GM18511 (cell line): ENCODE data around the gene CDC42.

Source experiments
- ATAC-seq: cut with Tn5 transposase; IDR thresholded peaks from one replicate; pipeline ENCODE4 v1.9.1; 2021; ENCODE audit warnings: mild to moderate bottlenecking, moderate library complexity; ENCODE audit not compliant: unreplicated experiment

CDC42 gene

DNA sequence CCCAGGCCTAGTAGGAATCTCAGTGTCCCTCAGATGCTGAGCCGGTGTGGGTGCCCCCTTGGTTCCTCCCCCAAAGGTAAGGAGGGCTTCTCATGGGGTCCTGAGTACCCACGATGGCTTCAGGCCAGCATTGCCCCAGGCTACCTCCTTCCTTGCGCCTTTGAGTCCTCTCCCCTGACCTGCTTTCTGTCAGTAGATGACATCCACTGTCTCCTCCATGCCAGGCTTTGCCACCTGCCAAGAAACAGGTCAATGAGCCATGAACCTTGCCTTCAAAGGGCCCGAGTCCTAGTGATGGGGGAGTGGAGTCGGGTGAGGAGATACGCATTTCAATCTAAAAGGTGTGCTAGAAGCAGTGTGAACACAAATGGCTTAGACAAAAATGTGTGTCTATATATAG is 74.7 kb downstream of the CDC42 start:
- no peak for ATAC-seq

DNA sequence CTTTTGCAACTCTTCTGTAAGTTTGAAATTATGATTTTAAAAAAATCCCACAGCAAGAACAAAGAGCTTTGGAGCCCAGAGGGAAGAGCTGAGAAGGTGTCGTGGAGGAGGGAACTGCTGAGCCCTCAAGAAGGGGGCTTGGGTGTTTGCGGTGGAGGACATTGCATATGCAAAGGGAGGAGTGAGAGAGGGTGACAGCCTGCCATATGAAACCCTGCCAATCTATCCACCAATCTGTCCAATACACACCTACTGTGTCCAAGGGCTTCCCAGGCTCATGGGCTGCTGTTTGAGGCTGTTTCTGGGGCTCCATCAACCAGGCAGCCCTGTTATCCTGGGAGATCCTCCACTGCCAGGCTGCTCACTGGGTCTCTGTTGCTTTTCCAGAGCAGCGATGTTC is 75.2 kb downstream of the CDC42 start:
- ATAC-seq = no peak

DNA sequence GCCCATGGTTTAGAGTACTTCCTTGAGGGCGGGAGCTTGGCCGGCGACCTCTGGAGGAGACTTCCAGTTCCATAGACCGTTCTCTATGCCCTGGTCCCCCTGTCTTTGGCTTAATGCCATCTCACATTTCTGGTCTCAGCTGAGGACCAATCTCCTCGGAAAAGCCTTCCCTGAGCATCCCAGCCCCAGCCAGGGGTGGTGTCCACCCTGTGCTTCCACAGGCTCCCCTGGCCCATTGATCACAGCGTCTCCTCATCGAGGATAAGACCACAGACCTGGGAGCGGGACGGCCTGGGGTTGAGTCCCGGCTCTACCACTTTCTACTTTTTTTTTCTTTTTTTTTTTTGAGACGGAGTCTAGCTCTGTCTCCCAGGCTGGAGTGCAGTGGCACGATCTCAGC is 75.9 kb downstream of the CDC42 start:
- ATAC-seq = no peak

DNA sequence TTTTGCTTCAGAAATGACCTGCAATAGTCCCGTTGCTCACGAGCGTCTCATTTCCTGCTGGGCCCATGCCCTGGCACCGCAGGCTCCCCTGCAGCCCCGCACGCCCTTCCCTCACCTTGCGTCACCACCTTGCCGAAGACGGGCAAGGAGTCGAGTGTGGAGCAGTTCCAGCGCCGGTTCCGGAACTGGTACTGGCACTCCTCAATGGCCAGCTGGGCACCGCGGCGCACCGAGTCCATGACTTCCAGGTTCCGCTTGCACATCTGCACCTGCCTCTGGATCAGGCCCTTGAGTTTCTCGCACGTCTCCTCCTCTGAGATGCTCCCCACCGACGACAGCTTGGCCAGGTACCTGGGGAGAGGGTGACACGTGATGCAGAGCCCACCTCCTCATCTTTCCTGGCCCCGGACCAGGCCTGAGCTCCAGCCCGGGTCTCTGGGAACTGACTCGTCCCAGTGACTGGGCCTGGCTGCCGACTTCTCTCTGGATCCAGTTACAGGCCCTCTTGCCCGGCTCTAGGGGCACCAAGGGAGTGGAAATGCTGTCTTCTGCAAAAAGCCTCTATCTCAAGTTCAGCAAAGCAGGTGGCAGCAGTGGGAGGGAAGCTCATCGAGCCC is 77.1 kb downstream of the CDC42 start:
- ATAC-seq = no peak

DNA sequence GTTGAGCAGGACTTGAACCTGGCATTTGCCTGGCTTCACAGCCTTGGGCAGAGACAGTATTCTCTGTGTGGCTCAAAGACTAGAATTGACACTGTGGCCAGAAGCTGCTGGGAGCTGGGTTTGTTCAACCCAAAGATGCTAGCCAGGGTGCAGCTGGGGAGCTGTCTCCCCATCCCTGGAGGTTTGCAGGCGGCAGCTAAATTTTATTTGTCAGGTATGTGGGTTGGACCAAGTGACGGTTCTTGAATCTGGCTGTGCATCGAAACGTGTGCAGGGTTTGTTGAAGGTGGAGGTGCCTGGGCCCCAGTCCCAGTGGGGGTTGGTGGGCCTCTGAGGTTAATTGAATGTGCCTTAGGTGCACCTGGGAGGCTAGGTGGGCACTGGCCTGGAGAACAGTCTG is 78.6 kb downstream of the CDC42 start:
- no peak for ATAC-seq

DNA sequence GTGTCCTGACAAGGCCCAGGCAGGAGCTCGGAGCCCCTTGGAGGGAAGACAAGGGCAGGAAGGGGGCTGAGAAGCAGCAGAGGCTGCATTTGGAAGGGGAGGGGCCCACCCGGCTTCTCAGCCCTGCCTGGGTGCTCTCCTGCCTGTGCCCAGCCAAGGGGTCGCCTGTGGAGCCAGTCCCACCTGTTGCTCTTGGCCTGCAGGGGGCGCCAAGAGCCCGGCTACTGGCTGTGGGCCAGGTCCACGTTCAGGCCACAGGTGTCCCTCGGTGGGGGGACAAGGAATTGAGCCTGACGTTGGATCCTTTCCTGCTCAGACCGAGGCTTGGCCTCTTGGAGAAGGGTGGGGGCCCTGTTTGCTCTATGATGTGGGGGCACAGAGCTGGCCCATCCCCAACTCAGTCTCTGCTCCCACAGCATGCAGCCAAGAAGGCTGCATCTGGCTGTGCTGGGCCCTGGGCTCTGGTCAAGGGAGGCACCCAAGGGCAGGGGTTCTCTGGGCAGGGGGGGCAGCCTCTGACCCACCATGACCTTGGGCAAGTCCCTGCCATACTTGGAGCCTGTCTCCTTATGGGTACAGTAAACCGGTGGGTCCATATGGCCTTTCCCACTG is 79.5 kb downstream of the CDC42 start:
- no peak for ATAC-seq

DNA sequence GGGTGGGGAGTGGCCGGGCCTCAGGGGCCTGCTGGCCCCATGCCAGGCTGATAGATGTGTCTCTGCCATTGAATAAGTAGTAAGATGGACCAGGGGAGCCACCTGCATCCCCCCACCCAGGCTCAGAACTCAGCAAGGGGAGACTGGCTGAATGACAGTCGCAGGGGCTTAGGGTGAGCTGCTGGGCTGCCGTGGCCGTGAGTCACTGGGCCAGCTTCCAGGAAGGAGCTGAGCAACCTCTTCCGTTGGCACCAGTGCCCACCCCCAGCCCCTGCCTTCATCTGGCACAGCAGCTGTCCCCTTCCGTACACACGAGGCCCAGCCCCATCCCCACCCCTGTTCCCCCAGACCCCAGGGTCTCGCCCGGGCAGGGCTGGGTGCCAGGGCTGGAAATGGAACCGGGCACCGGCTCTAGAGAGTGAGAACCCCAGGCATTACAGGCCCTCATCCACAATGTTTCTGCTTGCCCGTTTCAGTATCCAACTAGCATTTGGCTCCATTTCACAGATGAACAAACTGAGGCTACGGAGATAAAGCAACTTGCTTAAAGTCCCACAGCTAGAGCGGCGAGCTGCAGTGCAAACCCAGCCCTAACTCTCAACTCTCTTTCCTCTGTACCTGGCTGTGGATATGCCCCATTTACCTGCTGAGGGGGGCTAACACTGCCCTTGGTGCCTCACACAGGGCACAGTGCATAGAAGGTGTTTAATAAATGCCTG is 80.2 kb downstream of the CDC42 start:
- ATAC-seq = no peak

DNA sequence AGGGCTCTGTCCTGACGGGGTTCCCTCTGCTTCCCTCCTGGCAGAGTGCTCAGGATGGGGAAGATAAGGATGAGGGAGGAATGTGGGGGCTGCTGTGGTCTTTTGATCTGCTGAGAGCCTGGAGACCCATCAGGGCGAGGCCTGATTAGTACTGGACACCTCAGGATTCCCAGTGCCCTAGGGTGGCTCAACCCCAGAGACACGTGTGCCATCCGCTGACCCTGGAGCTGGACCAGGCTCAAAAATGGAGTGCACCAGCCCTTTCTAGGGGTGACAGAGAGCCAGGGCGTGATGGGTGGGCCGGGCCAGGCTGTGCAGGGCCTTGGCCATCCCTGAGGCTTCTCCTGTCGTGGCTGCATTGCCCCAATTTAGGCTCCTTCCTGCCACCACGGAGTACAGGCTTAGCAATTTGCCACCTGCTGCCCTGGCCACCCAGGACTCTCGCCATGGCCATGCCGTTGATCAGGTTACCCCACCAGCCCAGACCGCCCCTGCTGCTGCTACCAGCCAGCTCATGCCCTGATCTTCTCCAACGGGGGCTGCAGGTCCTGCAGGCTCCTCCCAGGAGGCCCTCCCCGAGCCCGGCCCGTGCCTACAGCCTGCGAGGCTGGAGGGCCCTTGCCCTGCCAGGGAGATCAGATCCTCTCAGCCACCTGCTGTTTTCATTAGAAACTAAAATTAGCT is 80.9 kb downstream of the CDC42 start:
- no peak for ATAC-seq

DNA sequence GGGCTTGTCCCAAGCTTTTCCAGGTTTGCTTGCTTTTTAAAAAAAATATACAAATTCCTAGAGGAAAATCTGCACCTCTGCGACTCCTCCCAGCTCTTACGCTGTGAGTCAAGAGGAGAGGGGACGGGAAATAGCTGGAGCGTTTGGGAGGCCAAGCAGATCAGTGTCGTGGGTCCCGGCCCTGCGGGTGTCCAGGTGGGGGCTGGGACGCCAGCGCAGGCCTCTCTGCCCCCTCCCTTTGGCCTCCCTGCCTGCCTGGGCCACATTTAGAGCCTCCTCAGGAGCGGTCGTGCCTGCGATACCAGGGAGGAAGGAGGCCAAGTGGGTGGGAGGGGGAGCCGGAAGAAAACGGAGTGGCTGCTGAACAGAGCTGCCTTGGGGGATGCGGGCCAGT is 81.4 kb downstream of the CDC42 start:
- no peak for ATAC-seq

DNA sequence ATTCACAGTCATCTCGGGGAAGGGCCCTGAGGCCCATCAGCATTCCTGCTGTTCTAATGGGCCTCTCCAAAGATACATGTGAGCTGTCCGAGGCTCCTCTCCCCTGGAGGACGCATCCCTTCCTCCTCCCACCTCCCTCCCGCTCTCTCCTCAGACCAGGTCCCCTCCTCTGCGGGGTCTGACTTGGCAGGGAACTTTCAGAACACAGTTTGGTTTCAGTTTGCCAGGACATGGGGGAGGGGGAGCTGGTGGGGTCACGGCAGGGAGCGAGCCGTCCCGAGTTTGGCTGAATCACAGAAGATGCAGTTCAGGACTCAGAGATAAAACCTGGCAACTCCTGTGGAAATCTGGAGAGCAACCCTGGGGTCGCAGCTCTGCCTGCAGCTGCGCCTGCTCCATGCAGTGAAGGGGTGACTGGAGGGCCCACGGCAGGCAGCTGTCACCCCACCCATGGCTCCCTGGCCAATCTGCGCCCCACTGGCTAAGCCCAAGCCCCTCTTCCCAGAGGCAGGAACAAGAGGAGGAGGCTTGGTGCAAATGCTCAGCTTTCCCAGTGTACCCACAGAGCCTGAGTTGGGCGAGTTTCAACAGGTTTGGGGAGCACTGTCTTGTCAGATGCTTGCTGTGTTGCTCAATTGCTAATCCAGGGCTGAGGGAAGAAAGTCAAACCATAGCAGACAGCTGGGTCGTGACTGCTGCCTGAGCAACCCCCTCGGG is 84.7 kb downstream of the CDC42 start:
- ATAC-seq = no peak

DNA sequence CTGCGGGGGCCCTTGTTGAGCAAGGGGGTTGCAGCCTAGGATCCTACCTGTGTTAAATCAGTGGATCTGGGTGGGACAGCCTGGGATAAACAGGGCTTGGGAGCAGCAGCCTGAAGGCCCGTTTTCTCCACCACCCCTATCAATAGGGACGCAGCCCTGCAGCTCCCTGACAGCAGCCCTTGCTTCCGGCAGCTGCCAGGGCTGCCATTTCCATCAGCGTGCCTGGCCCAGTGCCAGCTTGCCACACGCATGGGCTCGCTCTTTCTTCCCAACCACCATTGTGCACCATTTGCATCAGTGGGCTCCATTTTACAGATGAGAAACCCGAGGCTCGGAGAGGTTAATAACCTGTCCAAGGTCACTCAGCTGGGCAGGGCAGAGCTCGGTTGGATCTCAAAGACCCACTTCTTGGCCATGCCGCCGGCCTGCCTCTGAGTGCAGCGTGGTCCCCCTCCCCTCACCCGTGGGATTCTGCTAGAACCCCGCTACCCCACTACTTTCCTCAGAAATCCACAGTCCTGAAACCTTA is 86.6 kb downstream of the CDC42 start:
- ATAC-seq = no peak

DNA sequence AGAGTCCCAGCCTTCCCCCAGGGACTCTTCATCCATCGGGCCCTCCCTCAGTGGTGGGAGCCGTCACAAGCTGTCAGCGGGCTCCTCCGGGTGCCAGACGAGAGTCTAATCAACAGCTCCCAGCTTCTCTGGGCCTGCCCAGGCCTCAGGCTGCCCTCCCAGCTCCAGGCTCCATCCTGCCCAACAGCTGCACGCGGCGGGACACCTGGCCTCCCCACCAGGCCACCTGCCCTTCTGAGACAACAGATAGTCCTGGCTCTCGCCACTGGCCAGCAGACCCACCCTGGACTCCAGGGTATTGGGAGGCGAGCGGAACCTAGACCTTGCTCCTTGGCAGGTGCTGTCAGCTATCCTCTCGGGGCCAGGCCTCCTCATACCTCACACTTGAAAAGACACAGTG is 87.3 kb downstream of the CDC42 start:
- ATAC-seq = no peak
